LHCN-M2 (cell line): Measurements from ENCODE around the gene SIAH1. TPM values are rescaled to one million over a fixed set of nuclear protein-coding genes. Genes with fewer than 3 reads are reported as not detected.
"Not testable (repeated sequence)": the region's sequence is repeated elsewhere in the genome, so short reads cannot be mapped to it uniquely, and the experiment has no call there.

Experiments used
- DNase-seq: peaks from one replicate; pipeline ENCODE4 v3.0.0-alpha.2; 2012; ENCODE audit warnings: low read depth
- polyA plus RNA-seq: library from polyadenylated mRNA; unstranded; fragments of >200 nt; gene quantifications from one replicate; pipeline ENCODE4 v1.2.1, GENCODE V29; 2012; ENCODE audit warnings: missing spikeins
- total RNA-seq: library from RNA; depleted of rRNA; stranded (reverse); fragments of >200 nt; gene quantifications from 2 replicates; pipeline ENCODE4 v1.2.3, GENCODE V29; 2014; rRNA removed

SIAH1 gene
- 14.6 and 17.3 TPM in 2 replicates for total RNA-seq
- 7.7 TPM for polyA plus RNA-seq

GRCh38 chr16:48385253-48386150, at the start of gene SIAH1:
Gene SIAH1 (minus strand): TSS chr16:48385413. CDS start chr16:48362428, 22,985 bp downstream.
- peak; percentile 79 for DNase-seq

GRCh38 chr16:48434653-48435317, 49.6 kb upstream of the SIAH1 start:
- DNase-seq: peak; percentile 7

- no peak for DNase-seq
Observed at GRCh38 chr16:48433850-48434530, 48.8 kb upstream of the SIAH1 start.

- DNase-seq: no peak
Observed at GRCh38 chr16:48433116-48433849, 48.1 kb upstream of the SIAH1 start.

GRCh38 chr16:48432136-48432535, 46.9 kb upstream of the SIAH1 start:
- DNase-seq: no peak

GRCh38 chr16:48430890-48431289, 45.7 kb upstream of the SIAH1 start:
- DNase-seq: no peak

- DNase-seq: no peak
Observed at GRCh38 chr16:48426244-48427141, 41.3 kb upstream of the SIAH1 start.

GRCh38 chr16:48422537-48422936, 37.3 kb upstream of the SIAH1 start:
- no peak for DNase-seq

GRCh38 chr16:48421741-48422140, 36.5 kb upstream of the SIAH1 start:
- no peak for DNase-seq

GRCh38 chr16:48420437-48420836, 35.2 kb upstream of the SIAH1 start:
- DNase-seq: no peak

GRCh38 chr16:48416617-48417016, 31.4 kb upstream of the SIAH1 start:
- not testable (repeated sequence) for DNase-seq

- no peak for DNase-seq
Observed at GRCh38 chr16:48413272-48413671, 28.1 kb upstream of the SIAH1 start.

- DNase-seq: peak; percentile 26
Observed at GRCh38 chr16:48409839-48410632, 24.8 kb upstream of the SIAH1 start.

GRCh38 chr16:48408688-48409087, 23.5 kb upstream of the SIAH1 start:
- DNase-seq: peak; percentile 67

- no peak for DNase-seq
Observed at GRCh38 chr16:48405907-48406306, 20.7 kb upstream of the SIAH1 start.

- no peak for DNase-seq
Observed at GRCh38 chr16:48405153-48405552, 19.9 kb upstream of the SIAH1 start.

- not testable (repeated sequence) for DNase-seq
Observed at GRCh38 chr16:48402547-48402946, 17.3 kb upstream of the SIAH1 start.

GRCh38 chr16:48395375-48395774, 10.2 kb upstream of the SIAH1 start:
- DNase-seq: no peak

- DNase-seq: no peak
Observed at GRCh38 chr16:48394355-48394703, 9.1 kb upstream of the SIAH1 start.
